CD14-positive monocyte (primary cell): Measurements from ENCODE around the gene PTPN14. TPM values are rescaled to one million over a fixed set of nuclear protein-coding genes. Genes with fewer than 3 reads are reported as not detected.

Source experiments
- DNase-seq, 3 donors: peaks; one replicate each; pipeline ENCODE4 v3.0.0-alpha.2; 2011 to 2022
- H2AFZ ChIP-seq: 2 replicates; pipeline ENCODE4 v1.6.0; 2012; ENCODE audit warnings: mild to moderate bottlenecking, low read depth, low read length, inconsistent platforms; ENCODE audit not compliant: insufficient read depth, poor library complexity, severe bottlenecking
- H3K27ac ChIP-seq, 2 donors: 1 replicate in 1 of 2; 2 replicates in 1 of 2; pipeline ENCODE4 v1.5.1; 2012 to 2013; ENCODE audit warnings: low read length in 2 of 2, control low read depth in 1 of 2, inconsistent platforms in 1 of 2, low read depth in 1 of 2, mild to moderate bottlenecking in 1 of 2
- H3K27me3 ChIP-seq, 2 donors: one replicate each; pipeline versions ENCODE4 v1.6.0 to v1.6.1; 2011 to 2013; ENCODE audit warnings: low read length in 2 of 2; ENCODE audit not compliant: control insufficient read depth in 2 of 2, insufficient read depth in 2 of 2
- H3K36me3 ChIP-seq, 2 donors: replicated peaks in 1 of 2; 1 replicate in 1 of 2; 2 replicates in 1 of 2; pipeline versions ENCODE4 v1.5.1 to v1.6.1; 2012 to 2013; ENCODE audit warnings: low read length in 2 of 2, control low read depth in 1 of 2, inconsistent platforms in 1 of 2, mild to moderate bottlenecking in 1 of 2; ENCODE audit not compliant: insufficient read depth in 2 of 2, control insufficient read depth in 1 of 2
- H3K4me1 ChIP-seq, 2 donors: 1 replicate in 1 of 2; 2 replicates in 1 of 2; pipeline versions ENCODE4 v1.5.1 to v1.6.1; 2012 to 2013; ENCODE audit warnings: low read length in 2 of 2, control low read depth in 1 of 2, inconsistent platforms in 1 of 2, mild to moderate bottlenecking in 1 of 2, moderate library complexity in 1 of 2; ENCODE audit not compliant: insufficient read depth in 2 of 2, control insufficient read depth in 1 of 2
- H3K4me2 ChIP-seq: replicated peaks from 2 replicates; pipeline ENCODE3; 2012; ENCODE audit warnings: low read length, moderate library complexity, mild to moderate bottlenecking; ENCODE audit not compliant: poor library complexity, severe bottlenecking; ENCODE audit errors: extremely low read depth
- H3K4me3 ChIP-seq, 3 experiments: fragments of 200-600 bp in 1 of 3; sonication (generic) in 1 of 3; replicated peaks in 1 of 3; 1 replicate in 2 of 3; 2 replicates in 1 of 3; pipeline ENCODE4 v1.5.1; 2011 to 2013; ENCODE audit warnings: low read length in 3 of 3, mild to moderate bottlenecking in 3 of 3, control low read depth in 2 of 3, low read depth in 2 of 3, inconsistent platforms in 1 of 3, moderate library complexity in 1 of 3
- H3K79me2 ChIP-seq: 2 replicates; pipeline ENCODE4 v1.6.0; 2012; ENCODE audit warnings: mild to moderate bottlenecking, control low read depth, inconsistent platforms, low read length, moderate library complexity; ENCODE audit not compliant: insufficient read depth
- H3K9ac ChIP-seq: 2 replicates; pipeline ENCODE4 v1.6.0; 2017; ENCODE audit warnings: low read length, mild to moderate bottlenecking; ENCODE audit not compliant: insufficient read depth, poor library complexity, severe bottlenecking
- H3K9me3 ChIP-seq, 2 donors: replicated peaks in 1 of 2; 1 replicate in 1 of 2; 2 replicates in 1 of 2; pipeline versions ENCODE4 v1.5.1 to v1.6.1; 2012 to 2013; ENCODE audit warnings: low read length in 2 of 2, control low read depth in 1 of 2; ENCODE audit not compliant: control insufficient read depth in 1 of 2, insufficient read depth in 1 of 2
- H4K20me1 ChIP-seq: 2 replicates; pipeline ENCODE4 v1.6.0; 2012; ENCODE audit warnings: mild to moderate bottlenecking, low read length, control low read depth, moderate library complexity; ENCODE audit not compliant: insufficient read depth
- H3K27ac Mint-ChIP-seq, 7 donors: one replicate each; pipeline ENCODE4 v1.8.0; 2020; ENCODE audit warnings: mild to moderate bottlenecking in 7 of 7, mixed read lengths in 7 of 7, moderate library complexity in 6 of 7, inconsistent platforms in 2 of 7
- H3K27me3 Mint-ChIP-seq, 3 donors: one replicate each; pipeline ENCODE4 v1.8.0; 2021 to 2022; ENCODE audit warnings: low read depth in 3 of 3, mild to moderate bottlenecking in 3 of 3, mixed read lengths in 3 of 3, moderate library complexity in 3 of 3, inconsistent platforms in 1 of 3
- H3K36me3 Mint-ChIP-seq, 2 donors: one replicate each; pipeline ENCODE4 v1.8.0; 2020; ENCODE audit warnings: mixed read lengths in 2 of 2, inconsistent platforms in 1 of 2, mild to moderate bottlenecking in 1 of 2
- H3K4me1 Mint-ChIP-seq: one replicate; pipeline ENCODE4 v1.8.0; 2020; ENCODE audit warnings: mild to moderate bottlenecking, mixed read lengths
- H3K4me3 Mint-ChIP-seq, 2 donors: one replicate each; pipeline ENCODE4 v1.8.0; 2020; ENCODE audit warnings: mild to moderate bottlenecking in 2 of 2, mixed read lengths in 2 of 2, moderate library complexity in 1 of 2
- H3K9me3 Mint-ChIP-seq, 7 donors: one replicate each; pipeline ENCODE4 v1.8.0; 2020 to 2022; ENCODE audit warnings: mixed read lengths in 7 of 7, mild to moderate bottlenecking in 6 of 7, moderate library complexity in 6 of 7, inconsistent platforms in 2 of 7
- WGBS: methylation state at CpG from one replicate; pipeline ENCODE4 v1.1.5; 2013; ENCODE audit warnings: missing lambda C conversion rate; ENCODE audit not compliant: insufficient coverage; 5-methylcytosine and 5-hydroxymethylcytosine counted together
- intact Hi-C, 2 donors: fragments of 100-400 bp; cut with micrococcal nuclease; formaldehyde crosslinking; loops; one replicate each; pipeline versions ENCODE4 v1.15.0 to v1.15.1; 2023
- polyA plus RNA-seq, 3 donors: library from polyadenylated mRNA; depleted of rRNA in 1 of 3; unstranded in 2 of 3; stranded (reverse) in 1 of 3; fragments of 300-500 nt in 2 of 3; fragments of >200 nt in 1 of 3; fragmentation: Illumina TruSeq in 2 of 3; gene quantifications; 1 replicate in 2 of 3; 2 replicates in 1 of 3; pipeline ENCODE4 v1.2.3, GENCODE V29; 2012 to 2021
- TF ChIP-seq, protein P1 (sequence below): fragments of 200-600 bp; IDR thresholded peaks from one replicate; pipeline ENCODE4 v1.8.0; 2022; ENCODE audit warnings: antibody characterized with exemption, mild to moderate bottlenecking

PTPN14 gene
- polyA plus RNA-seq, 3 donors: 0.01 TPM; not detected in 1

DNA sequence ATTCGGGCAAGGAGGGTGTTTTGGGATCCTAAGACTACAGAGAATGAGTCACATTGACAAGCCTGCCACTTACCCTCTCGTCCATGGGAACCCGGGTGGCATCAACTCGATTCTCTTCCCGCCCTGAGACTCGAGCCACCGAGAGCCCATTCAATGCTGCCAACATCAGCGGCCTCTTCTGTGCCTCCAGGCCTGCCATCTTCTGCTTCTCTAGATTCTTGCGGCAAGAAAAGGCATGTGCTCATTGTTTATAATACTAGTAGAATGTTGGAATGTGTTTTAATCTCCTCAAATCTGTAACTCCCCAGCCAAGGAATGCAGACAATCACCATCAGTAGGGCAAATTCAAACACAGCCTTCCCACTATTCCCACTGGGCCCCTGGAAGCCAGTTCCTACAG, 173.5 kb downstream of the PTPN14 start:
- no peak overlapping the region for H3K4me2 ChIP-seq

GRCh38 chr1:214377485-214377884, 173.9 kb downstream of the PTPN14 start:
- TF ChIP-seq, protein P1, sequence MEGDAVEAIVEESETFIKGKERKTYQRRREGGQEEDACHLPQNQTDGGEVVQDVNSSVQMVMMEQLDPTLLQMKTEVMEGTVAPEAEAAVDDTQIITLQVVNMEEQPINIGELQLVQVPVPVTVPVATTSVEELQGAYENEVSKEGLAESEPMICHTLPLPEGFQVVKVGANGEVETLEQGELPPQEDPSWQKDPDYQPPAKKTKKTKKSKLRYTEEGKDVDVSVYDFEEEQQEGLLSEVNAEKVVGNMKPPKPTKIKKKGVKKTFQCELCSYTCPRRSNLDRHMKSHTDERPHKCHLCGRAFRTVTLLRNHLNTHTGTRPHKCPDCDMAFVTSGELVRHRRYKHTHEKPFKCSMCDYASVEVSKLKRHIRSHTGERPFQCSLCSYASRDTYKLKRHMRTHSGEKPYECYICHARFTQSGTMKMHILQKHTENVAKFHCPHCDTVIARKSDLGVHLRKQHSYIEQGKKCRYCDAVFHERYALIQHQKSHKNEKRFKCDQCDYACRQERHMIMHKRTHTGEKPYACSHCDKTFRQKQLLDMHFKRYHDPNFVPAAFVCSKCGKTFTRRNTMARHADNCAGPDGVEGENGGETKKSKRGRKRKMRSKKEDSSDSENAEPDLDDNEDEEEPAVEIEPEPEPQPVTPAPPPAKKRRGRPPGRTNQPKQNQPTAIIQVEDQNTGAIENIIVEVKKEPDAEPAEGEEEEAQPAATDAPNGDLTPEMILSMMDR: no peak
- no peak overlapping the region for H2AFZ ChIP-seq
- no peaks in the 10 kb centered on the region for H3K79me2 ChIP-seq
- Mint-ChIP-seq H3K4me1 (no peaks in the 10 kb centered on the region), H3K36me3 (no peaks in the 10 kb centered on the region), H3K27ac (no peak overlapping the region), H3K4me3 (no peak overlapping the region), H3K27me3 (peaks cover 0 to 2% (median 2%) of the 10 kb centered on the region in 3 donors), H3K9me3 (peaks cover 0 to 2% (median 0%) of the 10 kb centered on the region in 7 donors)
- H3K4me3 ChIP-seq: no peak overlapping the region
- no peak overlapping the region for H3K4me2 ChIP-seq
- no peaks in the 10 kb centered on the region for H4K20me1 ChIP-seq
- DNase-seq: no peak
- H3K36me3 ChIP-seq: no peaks in the 10 kb centered on the region
- H3K4me1 ChIP-seq: no peaks in the 10 kb centered on the region
- no peak overlapping the region for H3K27ac ChIP-seq
- H3K9me3 ChIP-seq: no peaks in the 10 kb centered on the region
- intact Hi-C loops: no loop called here
- no peaks in the 10 kb centered on the region for H3K27me3 ChIP-seq
- H3K9ac ChIP-seq: no peak overlapping the region
- 89% methylated on average over 2 of the region's 2 CpGs for WGBS

More for the DNA sequence above, 173.5 kb downstream of the PTPN14 start:
- no peaks in the 10 kb centered on the region for H3K36me3 Mint-ChIP-seq
- TF ChIP-seq, protein P1: no peak
- no peaks in the 10 kb centered on the region for H3K79me2 ChIP-seq
- no peak overlapping the region for H3K4me3 ChIP-seq
- no peak overlapping the region for H3K27ac Mint-ChIP-seq
- no peak for DNase-seq
- WGBS: 89% methylated on average over 4 of the region's 9 CpGs
- no peaks in the 10 kb centered on the region for H3K9me3 ChIP-seq
- H2AFZ ChIP-seq: no peak overlapping the region
- intact Hi-C loops: no loop called here
- H4K20me1 ChIP-seq: no peaks in the 10 kb centered on the region
- no peak overlapping the region for H3K27ac ChIP-seq
- no peaks in the 10 kb centered on the region for H3K27me3 ChIP-seq
- H3K4me1 Mint-ChIP-seq: no peaks in the 10 kb centered on the region
- H3K9ac ChIP-seq: no peak overlapping the region
- peaks cover 0 to 2% (median 0%) of the 10 kb centered on the region in 7 donors for H3K9me3 Mint-ChIP-seq
- no peaks in the 10 kb centered on the region for H3K36me3 ChIP-seq
- no peak overlapping the region for H3K4me3 Mint-ChIP-seq
- H3K4me1 ChIP-seq: no peaks in the 10 kb centered on the region
- peaks cover 0 to 2% (median 2%) of the 10 kb centered on the region in 3 donors for H3K27me3 Mint-ChIP-seq
